22Rv1 (cell line): ENCODE data around the gene WIPI1.
A peak's percentile ranks its signal among the peaks of the same experiment; 100 is the strongest.

Experiments
- H3K27ac ChIP-seq: fragments of 450-650 bp; 2 replicates; pipeline ENCODE4 v1.5.1; 2017
- ZFX ChIP-seq: fragments of 450-650 bp; IDR thresholded peaks from 2 replicates; pipeline ENCODE4 v1.6.1; 2017; ENCODE audit warnings: antibody characterized with exemption, borderline replicate concordance
- TF ChIP-seq, protein P1 (sequence below): fragments of 450-650 bp; IDR thresholded peaks from 2 replicates; pipeline ENCODE4 v1.5.1; 2017; ENCODE audit warnings: mild to moderate bottlenecking

The WIPI1 gene

DNA sequence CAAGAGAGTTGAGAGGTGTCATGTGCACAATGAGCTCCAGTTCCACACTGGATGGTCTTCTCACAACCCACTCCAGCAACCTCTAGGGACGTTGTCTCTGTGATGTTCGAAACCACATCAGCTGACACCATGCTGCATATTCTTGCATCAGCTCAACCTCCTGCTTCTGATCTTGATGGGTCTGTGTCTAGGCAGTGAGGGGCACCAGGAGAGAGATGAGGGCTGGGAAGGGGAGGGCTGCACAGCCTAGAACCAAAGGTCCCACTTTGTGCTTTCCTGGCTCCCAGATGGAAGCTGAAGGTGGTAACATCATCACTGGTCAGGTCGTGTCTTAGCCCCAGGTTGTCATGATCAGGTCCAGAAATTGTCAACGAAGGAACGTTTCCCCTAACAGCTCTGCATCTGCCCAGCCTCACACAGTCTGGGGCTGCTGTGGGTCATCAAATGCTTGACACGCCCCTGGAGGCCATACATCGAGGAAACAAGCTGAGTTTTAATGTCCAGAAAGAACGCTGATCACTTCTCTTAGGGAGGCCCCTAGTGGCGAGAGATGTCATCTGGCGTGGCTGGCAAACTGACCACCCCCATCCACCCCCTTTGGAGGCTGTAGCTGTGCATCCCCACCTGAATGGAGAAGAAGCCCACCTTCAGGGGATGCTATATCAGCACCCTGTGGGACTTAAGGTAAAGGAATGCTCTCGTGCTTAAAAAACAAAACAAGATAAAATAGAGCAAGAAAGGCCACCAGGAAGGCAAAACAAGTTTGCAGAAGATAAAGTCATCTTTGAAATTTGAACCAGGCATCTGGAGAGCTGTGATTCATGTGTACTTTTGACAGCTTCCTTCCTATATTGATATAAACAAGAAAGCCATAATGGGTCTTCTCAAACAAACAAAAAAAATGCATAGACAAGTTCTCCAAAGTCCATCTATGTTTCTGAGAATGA is 58.3 kb downstream of the WIPI1 start:
- no peak for TF ChIP-seq ZFX
- TF ChIP-seq, protein P1, sequence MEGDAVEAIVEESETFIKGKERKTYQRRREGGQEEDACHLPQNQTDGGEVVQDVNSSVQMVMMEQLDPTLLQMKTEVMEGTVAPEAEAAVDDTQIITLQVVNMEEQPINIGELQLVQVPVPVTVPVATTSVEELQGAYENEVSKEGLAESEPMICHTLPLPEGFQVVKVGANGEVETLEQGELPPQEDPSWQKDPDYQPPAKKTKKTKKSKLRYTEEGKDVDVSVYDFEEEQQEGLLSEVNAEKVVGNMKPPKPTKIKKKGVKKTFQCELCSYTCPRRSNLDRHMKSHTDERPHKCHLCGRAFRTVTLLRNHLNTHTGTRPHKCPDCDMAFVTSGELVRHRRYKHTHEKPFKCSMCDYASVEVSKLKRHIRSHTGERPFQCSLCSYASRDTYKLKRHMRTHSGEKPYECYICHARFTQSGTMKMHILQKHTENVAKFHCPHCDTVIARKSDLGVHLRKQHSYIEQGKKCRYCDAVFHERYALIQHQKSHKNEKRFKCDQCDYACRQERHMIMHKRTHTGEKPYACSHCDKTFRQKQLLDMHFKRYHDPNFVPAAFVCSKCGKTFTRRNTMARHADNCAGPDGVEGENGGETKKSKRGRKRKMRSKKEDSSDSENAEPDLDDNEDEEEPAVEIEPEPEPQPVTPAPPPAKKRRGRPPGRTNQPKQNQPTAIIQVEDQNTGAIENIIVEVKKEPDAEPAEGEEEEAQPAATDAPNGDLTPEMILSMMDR = peak; percentile 75
- no peak overlapping the region for H3K27ac ChIP-seq

GRCh38 chr17:68397108-68397536 is 60.2 kb downstream of the WIPI1 start:
- TF ChIP-seq, protein P1 = no peak
- TF ChIP-seq ZFX = no peak
- H3K27ac ChIP-seq = no peak overlapping the region

DNA sequence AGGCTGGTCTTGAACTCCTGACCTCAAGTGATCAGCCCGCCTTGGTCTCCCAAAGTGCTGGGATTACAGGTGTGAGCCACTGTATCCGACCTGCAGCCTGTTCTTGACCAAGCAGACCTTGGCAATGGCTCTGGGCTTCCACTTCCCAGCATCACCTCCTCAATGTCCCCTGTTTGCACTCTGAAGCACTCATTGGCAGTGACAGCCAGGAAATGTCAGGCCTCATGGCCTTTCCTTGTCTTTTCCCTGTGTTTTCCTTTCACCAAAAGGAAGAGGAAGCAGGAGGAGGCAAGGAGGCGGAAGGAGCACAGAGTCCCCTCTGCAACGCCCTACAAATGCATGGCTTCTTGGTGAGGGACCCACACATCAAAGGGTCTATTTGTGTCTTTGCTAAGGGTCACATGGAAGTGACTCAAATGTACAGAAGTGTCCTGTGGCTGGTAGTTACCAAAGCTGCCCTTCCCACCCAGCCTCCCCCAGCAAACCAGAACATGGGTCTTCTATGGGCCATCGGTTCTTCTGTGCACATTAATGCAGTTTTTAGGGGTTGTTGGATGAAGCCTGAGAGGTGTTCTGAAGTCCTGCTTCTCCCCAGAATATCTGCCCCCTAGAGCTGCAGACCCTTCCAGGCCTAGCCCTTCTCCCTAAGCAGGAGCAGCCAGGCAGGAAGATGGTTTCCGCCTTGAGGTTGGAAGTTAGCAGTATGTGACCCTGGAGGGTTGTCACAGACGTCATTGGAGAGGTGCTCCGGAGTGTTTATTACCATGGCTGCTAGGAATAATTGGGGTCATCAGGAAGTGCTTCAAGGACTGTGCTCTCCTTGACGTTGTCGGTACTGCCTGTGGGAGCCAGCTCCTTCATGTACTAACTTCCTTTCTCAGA is 60.8 kb downstream of the WIPI1 start:
- TF ChIP-seq, protein P1 = no peak
- TF ChIP-seq ZFX = no peak
- H3K27ac ChIP-seq = no peak overlapping the region

DNA sequence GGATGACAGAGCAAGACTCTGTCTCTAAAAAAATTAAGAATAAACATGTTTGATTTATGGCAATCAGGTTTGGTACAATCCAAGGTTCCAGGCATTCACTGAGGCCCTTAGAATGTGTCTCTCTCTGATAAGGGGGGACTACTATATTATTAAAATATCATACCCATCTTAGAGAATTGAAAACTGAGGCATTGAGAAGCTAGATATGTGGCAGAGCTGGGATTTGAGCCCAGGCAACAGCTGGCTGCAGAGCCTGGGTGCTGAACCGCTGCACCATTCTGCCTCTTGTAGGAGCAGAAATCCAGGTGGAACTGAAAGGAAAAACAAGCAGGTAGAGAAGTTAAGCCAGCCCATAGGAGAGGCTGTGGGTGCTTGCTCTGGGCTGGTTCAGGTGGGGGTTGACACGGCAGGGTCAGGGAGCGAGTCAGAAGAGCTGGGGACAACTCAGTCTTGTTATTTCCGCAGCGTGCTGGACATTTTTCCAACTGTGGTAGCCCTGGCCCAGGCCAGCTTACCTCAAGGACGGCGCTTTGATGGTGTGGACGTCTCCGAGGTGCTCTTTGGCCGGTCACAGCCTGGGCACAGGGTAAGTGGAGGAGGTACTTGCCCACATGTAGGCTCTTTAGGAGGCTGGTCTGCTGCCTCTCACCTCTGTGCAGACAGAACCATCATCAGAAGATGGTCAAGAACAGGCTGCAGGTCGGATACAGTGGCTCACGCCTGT is 62.5 kb downstream of the WIPI1 start:
- H3K27ac ChIP-seq = no peak overlapping the region
- TF ChIP-seq ZFX = no peak
- TF ChIP-seq, protein P1 = no peak

DNA sequence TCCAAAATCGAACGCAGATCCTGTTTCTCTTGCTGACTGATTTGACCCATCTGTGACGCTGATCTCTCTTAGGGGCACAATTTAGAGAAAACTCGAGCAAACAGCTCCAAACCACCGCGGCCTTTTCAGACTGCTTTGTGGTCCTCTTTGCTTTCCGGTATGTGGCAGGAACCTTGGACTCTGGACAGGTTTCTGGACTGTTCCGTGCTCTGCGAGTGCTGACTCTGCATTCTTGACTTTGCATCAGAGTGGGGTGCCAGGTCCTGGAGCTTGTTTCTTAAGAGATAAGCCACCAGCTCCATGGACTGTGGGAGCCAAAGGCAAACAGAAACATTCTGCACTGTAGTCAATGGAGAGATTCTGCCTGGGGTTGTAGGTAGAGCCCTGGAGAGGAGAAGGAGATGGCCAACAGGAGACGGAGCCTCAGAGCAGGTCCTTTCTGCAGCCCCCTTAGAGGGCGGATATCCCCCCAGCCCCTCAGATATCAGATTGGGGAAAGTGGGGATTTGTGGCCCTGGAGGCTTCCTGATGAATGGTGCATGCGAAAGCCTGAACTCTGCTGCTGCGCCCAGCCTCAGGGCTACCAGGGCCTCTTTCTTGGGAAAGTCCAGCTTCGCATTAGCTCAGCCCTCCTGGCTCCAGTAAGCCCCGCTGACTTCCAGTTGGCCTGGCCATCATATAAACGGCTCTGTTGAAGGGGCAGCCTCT is 65.6 kb downstream of the WIPI1 start:
- no peak for TF ChIP-seq ZFX
- TF ChIP-seq, protein P1 = no peak
- H3K27ac ChIP-seq = no peak overlapping the region

DNA sequence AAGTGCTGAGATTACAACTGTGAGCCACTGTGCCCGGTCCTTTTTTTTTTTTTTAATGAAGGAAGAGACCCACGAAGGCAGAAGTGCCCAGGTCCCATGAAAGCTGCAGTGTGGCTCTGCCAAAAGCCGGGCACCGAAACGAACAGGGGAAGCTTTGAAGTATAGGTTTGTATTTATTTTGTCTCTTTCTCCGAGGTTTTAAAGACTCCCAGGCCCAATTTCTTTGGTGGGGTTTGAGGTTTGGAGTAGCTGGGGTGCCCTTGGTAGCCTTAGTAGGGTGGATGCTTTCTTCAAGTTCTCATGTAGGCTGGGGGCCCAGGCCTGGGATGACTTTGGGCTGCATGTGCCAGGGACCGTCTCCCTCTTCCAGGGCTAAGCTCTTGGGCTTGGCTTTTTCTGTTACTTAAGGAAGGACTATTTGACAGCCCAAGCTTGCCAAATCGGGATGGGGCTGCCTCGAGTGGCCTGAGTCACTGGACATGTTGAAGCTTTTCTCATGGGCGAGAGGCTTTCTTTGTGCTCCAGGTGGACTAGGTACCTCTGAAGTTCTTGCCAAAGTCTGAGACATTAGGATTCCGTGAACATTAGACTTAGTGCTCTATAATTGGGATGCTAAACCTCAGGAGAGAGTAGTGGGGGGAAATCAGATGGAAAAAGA is 66.3 kb downstream of the WIPI1 start:
- H3K27ac ChIP-seq = no peak overlapping the region
- no peak for TF ChIP-seq ZFX
- TF ChIP-seq, protein P1 = no peak
